H4 (cell line): ENCODE data around the gene DIP2C. TPM values are rescaled to one million over a fixed set of nuclear protein-coding genes. Genes with fewer than 3 reads are reported as not detected.
A peak's percentile ranks its signal among the peaks of the same experiment; 100 is the strongest.

ENCODE experiments used
- DNase-seq: peaks from one replicate; pipeline ENCODE4 v3.0.0-alpha.2; 2015; ENCODE audit warnings: low spot score
- total RNA-seq: library from RNA; depleted of rRNA; stranded (reverse); fragments of >200 nt; shearing (Covaris generic); gene quantifications from 2 replicates; pipeline ENCODE4 v1.2.3, GENCODE V29; 2014; rRNA removed

Gene DIP2C
- total RNA-seq, 1 experiment from 2014 or later, result 2.3 TPM

- DNase-seq, result no peak
Measured at GRCh38 chr10:244227-244626, 445.2 kb downstream of the DIP2C start.

- no peak for DNase-seq
Measured at GRCh38 chr10:241966-242643, 447.4 kb downstream of the DIP2C start.

DNA sequence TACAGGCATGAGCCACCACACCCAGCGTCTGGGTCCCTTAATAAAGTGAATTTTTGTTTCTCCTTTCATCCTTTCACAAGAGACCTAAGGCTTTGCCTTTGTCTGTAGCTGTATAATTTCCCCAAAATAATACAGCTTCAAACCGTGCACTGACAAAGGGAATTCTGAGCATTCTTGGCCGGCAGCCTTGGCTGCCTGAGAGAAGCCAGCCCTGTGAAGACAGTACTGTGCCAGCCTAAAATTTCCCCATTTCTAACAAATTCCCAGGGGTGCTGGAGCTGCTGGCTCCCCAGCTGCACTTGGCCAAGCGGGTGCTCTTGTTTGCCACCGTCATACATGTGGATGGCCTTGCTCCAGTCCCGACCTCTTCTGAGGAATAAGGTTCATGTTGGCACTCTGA is 448.0 kb downstream of the DIP2C start:
- DNase-seq, result no peak

DNA sequence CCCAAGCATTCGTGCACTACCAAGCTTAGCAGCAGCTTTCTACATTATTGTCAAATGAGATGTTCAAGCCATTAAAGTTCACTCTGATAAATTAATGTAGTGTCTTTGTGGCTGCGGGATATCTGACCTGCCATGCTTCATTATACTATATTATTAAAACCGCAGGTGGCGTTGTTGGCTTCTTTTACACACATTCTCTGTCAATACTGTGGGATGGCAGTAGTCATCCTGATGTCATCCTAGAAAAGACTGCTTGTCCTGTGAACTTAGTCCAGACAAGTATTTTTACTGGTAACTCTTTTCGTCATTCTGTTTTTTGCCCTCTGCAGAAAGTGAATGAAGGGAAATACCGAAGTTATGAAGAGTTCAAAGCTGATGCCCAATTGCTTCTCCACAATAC is 450.4 kb downstream of the DIP2C start:
- no peak for DNase-seq

- DNase-seq, result no peak
Measured at GRCh38 chr10:235915-236314, 453.6 kb downstream of the DIP2C start.

- DNase-seq, result no peak
Measured at GRCh38 chr10:234708-235406, 454.6 kb downstream of the DIP2C start.

- DNase-seq, result no peak
Measured at GRCh38 chr10:232878-233277, 456.6 kb downstream of the DIP2C start.

GRCh38 chr10:232061-232460 is 457.4 kb downstream of the DIP2C start:
- no peak for DNase-seq

GRCh38 chr10:230758-231157 is 458.7 kb downstream of the DIP2C start:
- DNase-seq, result peak; percentile 3

DNA sequence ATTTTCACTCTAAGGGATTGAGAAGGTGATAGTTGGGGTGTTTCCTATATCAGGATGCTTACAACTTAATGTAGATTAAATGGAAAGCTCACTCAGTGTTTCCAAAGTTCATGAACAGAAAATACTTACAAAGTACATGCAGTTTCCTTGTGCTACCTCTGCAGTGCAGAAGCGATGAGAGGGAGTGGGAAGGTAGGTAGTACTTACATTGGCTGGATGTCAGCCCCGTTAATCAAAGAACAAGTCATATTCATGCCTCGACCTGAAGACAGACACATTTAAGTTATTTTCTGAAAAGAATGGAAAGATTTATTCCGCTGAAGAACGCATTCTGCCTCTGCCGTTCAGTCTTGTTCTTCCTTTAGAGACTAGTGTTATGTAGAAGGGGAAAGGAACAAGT is 461.1 kb downstream of the DIP2C start:
- no peak for DNase-seq

DNA sequence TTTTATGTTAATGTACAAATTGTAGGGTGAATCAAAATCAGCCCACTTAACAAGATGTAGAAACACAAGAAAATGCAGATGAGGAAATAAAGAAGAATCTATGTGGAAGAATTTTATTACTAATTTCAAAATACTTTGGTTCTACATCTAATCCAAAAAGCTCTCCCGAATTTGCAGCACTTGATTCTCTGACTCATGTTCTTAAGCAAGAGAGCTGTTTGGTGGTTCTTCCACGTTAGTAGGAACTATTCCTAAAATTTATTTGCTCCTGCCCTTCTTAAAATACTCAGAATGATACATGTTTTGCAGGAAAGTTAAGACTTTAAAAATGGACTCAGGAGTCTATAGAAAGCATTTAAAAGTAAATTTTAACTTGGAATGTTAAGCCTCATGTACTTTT is 462.5 kb downstream of the DIP2C start:
- no peak for DNase-seq

GRCh38 chr10:226018-226417 is 463.4 kb downstream of the DIP2C start:
- DNase-seq, result no peak

- DNase-seq, result no peak
Measured at GRCh38 chr10:224571-224970, 464.9 kb downstream of the DIP2C start.

Other genes with a start within 250 kb of the DIP2C start
- gene LARP4B, start 242.0 kb upstream of the DIP2C start, total RNA-seq, result 9.7 and 13.6 TPM in 2 replicates